Right hindlimb (tissue), 1 donor: Measurements from ENCODE around the gene LRRC23.
"Not testable (repeated sequence)": the region's sequence is repeated elsewhere in the genome, so short reads cannot be mapped to it uniquely, and the experiment has no call there.

Experiments
- DNase-seq: peaks from one replicate; pipeline ENCODE4 v3.0.0-alpha.2; 2018

LRRC23 gene, protein sequence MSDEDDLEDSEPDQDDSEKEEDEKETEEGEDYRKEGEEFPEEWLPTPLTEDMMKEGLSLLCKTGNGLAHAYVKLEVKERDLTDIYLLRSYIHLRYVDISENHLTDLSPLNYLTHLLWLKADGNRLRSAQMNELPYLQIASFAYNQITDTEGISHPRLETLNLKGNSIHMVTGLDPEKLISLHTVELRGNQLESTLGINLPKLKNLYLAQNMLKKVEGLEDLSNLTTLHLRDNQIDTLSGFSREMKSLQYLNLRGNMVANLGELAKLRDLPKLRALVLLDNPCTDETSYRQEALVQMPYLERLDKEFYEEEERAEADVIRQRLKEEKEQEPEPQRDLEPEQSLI

DNA sequence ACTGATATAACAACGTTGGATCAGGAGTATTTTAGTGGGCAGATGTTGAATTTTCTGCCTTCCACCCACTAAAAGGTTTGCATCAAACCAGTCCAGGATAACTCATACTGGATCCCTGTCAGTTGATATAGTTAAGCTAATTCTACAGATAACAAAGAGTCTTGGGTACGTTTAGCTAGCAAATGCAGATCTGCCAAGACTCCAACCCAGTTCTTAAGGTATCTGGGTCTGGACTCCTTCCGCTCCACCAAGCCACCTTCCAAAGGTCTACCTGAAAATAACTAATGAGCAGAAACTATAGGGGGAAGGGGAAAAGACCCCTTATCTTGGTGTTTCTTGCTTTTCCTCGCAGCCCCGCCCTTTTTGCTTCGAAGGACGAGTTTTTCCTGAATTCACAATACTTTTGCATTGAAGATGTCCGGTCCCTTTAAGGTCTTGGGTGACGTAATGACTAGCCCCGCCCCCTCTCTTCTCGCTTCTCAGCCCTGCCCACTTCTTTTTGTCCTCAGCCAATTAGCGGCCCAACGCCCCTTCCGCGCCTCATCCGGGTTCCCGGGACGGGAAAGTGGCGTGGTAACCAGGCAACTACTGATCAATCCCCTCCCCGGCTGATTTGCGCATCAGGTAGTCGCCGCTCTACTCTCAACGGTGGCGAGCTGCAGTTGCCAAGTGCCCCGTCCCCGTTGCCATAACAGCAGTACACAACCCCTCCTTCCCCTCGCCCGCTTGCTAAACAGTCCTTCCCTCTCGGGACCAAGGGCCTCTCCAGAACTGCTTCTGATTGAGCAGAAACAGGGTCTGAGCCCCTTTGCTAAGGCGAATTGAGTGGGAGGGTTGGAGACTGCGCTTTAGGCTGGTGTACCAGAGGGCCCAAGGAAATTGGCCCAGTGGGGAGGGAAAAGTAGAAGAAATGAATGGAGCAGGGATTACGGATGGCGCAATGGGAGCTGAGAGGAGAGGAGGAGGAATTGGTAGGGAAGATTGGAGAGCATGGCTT lies at the start of gene LRRC23:
TSS of gene LRRC23 (plus strand) at position 543 of the 997 bp plus-strand sequence. CDS start 812 bp downstream, outside the sequence.
- peak; percentile 98 for DNase-seq

DNA sequence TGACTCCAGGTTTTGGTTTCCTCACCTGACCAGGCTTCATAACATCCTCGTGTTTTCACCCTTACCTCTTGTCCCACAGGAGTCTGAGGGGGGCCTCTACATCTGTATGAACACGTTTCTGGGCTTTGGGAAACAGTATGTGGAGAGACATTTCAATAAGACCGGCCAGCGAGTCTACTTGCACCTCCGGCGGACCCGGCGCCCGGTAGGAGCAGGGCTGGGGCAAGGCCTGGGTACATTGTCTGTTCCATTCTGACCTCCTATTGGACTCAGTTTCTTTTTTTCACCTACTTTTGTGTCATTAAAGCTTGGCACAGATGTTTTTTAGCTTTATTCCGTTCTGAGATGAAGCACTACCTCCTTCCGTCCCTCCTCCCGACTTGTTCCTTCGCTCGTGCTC lies 49.3 kb upstream of the LRRC23 start:
- DNase-seq, result no peak

DNA sequence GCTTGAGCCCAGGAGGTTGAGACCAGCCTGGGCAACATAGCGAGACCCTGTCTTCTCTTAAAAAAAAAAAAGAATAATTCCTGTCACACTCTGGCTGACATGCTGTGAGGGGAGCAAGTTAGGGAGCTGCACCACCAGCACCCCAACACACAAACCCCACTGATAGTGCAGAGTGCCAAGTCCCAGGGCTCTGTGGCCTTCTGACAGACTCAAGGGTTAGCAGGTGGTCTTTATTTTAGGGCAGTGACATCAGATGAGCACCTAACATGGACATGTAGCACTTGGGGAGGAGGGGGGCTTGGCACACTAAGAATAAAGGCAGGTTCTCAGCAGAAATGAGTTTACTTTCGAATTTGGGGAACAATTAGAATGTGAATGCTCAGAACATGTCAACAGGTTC lies 45.8 kb upstream of the LRRC23 start:
- no peak for DNase-seq

DNA sequence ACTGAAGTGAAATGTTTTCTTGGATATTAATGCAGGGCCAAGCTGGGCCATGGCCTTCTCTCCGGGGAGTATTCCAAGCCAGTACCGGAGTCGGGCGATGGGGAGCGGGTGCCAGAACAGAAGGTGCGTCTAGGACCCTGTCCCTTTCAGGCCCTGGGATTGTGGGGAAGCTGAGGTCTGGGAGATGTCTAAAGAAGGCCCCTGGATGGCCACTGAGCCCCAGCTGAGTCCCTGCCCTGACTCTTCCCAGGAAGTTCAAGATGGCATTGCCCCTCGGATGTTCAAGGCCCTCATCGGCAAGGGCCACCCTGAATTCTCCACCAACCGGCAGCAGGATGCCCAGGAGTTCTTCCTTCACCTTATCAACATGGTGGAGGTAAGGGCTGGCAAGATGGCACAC lies 44.5 kb upstream of the LRRC23 start:
- DNase-seq, result no peak

DNA sequence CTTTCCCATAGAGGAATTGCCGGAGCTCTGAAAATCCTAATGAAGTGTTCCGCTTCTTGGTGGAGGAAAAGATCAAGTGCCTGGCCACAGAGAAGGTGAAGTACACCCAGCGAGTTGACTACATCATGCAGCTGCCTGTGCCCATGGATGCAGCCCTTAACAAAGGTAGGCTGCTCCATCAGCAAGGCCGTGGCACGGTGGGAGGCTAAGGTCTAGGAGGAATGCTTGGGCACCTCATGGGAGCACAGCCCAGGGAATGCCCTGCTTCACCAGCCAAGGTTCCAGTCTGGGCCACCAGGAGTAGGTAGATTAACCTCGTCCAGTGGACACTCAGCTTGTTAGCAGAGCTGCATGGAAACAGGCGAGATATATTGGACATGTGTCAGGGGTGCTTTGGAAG lies 43.7 kb upstream of the LRRC23 start:
- no peak for DNase-seq

DNA sequence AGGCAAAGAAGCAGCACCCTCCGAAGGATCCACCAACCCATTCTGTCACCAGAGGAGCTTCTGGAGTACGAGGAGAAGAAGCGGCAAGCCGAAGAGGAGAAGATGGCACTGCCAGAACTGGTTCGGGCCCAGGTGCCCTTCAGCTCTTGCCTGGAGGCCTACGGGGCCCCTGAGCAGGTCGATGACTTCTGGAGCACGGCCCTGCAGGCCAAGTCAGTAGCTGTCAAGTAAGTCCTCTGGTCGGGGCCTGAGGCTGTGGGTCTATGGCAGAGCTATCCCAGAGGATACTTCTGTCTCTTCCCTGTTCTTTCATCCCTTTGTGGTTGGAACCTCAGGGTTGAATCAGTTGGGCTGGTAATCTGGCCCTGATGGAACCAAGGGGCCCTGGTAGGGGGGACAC lies 43.2 kb upstream of the LRRC23 start:
- DNase-seq, result no peak

DNA sequence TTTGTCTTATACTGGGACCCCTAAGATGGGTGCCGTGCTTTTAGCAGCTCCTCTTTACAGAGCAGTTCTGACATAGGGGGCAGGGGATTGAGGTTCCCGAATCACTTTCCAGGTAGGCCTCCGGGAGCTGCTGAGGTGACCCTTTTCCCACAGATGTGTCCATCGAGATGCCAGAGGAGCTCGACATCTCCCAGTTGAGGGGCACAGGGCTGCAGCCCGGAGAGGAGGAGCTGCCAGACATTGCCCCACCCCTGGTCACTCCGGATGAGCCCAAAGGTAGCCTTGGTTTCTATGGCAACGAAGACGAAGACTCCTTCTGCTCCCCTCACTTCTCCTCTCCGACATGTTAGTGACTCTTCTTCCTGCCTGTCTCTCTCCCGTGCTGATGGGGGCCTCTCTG lies 41.6 kb upstream of the LRRC23 start:
- no peak for DNase-seq

DNA sequence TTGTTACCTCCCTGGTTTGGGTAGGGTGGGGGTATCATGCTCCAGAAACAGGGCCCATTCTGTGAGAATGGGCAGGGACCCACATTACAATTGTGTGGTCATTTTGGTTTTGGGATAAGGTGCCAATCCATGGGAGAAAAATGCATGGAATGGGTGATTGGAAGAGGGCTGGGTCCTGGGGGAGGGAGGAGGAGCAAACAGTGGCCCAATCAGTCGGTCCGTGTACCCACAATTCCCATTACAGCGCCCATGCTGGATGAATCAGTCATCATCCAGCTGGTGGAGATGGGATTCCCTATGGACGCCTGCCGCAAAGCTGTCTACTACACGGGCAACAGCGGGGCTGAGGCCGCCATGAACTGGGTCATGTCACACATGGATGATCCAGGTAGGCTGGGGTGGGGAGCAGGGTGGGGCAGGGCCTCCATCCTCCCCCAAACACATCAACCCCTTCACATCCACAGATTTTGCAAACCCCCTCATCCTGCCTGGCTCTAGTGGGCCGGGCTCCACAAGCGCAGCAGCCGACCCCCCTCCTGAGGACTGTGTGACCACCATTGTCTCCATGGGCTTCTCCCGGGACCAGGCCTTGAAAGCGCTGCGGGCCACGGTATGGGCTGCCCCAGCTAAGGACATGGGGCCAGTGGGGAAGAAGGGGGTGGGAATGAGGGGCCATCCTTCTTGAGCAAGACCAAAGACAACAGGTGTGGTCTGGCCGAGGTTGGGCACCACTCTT lies 40.9 kb upstream of the LRRC23 start:
- no peak for DNase-seq

DNA sequence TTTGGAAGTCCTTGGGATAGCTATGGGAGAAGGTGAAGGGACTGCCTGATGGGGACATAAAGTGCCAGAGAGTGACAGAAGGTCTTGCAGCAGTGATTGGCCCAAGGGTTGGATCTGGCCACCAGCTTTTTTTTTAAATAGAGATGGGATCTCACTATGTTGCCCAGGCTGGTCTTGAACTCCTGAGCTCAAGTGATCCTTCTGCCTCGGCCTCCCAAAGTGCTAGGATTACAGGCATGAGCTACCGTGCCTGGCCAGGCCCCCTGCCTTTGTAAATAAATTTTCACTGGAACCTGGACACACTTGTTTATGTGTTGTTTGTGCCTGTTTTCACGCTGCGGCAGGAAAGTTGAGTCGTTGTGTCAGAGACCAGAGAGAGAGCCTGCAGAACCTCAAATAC lies 39.3 kb upstream of the LRRC23 start:
- not testable (repeated sequence) for DNase-seq

DNA sequence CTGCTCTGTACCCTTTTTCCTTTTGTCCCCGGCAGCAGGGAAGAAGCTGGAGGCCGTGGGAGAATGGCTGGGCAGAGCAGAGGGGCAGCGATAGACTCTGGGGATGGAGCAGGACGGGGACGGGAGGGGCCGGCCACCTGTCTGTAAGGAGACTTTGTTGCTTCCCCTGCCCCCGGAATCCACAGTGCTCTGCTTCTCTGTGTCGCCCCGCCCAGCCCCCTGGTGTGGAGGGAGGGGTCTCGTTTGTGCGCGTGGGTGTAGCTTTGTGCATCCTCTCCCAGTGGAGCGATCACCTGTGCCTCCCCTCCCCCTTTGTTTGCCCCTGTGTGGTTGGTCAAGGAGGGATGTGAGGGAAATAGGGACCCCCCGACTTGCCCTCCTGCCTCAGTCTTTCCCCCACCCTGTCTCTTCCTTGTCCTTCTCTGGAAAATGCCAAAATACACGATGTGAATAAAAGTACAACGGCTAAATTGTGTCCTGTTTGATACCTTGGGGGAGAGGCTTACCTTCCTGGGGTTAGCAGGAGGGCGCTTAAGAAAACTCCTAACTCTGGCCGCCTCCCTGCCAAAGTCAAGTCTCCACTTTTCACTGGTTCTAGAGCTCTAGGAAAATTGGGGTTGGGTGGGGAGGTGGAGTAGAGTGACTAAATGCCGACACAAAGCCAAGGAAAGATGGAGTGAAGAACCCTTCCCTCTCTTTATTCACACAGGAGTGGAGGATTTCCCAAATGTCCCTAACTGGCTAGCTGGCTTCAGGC lies 38.3 kb upstream of the LRRC23 start:
- DNase-seq, result no peak

DNA sequence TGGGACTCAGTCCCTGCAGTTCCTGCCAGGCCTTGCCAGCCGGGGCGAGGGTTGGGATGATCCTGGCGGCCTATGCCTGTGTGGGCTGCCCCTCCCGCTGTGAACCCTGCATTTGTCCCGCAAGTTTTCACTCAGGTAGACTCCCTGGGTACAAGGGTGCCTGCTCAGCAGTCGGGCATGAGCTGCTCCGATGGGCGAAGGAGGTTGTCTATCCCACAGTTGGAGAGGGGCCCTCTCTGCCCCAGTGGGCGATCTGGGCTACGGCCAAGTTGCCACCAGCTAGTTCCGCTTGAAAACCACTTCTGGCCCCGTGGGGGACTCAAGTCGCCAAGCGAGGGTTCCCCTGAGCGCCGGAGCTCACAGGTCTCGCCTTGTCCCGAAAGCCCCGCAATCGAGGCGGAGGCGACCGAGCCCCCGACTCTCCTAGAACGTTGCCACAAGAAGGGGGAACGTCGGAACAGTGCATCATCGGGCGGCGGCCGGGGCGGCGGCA lies 37.7 kb upstream of the LRRC23 start:
- no peak for DNase-seq

DNA sequence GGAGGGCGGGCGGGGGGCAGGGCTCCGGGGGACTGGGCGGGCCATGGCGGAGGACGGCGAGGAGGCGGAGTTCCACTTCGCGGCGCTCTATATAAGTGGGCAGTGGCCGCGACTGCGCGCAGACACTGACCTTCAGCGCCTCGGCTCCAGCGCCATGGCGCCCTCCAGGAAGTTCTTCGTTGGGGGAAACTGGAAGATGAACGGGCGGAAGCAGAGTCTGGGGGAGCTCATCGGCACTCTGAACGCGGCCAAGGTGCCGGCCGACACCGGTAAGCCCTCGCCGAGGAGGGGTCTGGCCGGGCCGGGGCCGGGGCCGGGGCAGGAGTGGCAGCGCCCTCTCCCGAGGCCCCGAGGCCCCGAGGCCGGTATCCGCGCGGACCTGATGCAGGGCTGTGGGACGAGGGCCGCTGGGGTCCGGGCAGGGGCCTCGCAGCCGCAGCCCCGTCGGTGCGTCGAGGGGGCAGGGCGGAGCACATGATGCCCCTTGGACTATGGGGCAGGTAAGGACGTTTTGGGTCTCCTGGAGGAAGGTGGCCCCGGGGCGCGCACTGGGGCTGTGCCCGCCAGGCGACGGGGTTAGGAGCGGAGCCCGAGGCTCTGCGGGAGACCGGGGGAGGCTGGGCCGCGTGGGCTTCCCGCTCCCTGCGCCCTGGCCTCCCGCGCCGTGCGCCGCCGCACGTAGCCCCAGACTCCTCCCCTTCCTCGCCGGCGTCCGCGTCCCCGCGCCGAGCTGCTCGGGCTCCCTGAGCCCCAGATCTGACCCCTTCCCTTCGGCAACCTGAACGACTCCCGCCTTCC lies 37.0 kb upstream of the LRRC23 start, which contains the start of gene TPI1:
TSS of gene TPI1 (plus strand) at position 119 of the 798 bp plus-strand sequence. CDS start at position 155, 36 bp downstream.
- peak; percentile 91 for DNase-seq

DNA sequence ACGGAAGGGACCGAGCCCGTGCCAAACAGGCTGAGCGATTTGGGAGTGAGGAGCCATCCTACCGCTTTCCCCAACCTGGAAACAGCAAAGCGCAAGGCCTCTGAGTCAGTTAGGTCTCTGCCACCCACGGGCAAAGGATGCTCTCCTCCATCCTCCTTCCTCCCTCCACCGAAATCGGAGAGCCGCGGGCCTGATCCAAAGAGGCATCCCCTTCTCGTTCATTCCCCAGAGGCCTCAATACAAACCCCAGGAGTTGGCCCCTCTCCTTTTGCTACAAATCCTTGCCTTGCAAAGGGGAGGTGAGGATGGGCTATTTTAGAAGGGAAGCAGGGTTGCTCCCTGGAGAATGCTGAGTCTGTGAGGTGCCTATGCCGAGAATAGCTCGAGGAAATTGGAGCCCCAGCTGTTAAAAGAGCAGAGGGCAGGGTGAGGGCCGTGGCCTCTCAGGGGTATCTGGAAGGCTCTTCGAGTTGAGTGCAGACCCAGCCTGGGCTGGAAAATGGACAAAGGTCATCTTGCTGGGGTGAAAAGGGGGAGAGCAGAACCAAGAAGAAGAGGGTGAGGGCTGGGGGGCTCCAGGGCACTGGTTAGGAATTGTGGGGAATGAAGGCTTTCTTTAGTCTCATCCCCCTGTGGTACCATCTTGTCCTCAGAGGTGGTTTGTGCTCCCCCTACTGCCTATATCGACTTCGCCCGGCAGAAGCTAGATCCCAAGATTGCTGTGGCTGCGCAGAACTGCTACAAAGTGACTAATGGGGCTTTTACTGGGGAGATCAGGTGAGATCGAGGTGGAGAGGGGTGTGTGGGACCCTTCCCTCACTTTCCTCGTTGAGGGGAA lies 36.2 kb upstream of the LRRC23 start:
- peak; percentile 49 for DNase-seq

DNA sequence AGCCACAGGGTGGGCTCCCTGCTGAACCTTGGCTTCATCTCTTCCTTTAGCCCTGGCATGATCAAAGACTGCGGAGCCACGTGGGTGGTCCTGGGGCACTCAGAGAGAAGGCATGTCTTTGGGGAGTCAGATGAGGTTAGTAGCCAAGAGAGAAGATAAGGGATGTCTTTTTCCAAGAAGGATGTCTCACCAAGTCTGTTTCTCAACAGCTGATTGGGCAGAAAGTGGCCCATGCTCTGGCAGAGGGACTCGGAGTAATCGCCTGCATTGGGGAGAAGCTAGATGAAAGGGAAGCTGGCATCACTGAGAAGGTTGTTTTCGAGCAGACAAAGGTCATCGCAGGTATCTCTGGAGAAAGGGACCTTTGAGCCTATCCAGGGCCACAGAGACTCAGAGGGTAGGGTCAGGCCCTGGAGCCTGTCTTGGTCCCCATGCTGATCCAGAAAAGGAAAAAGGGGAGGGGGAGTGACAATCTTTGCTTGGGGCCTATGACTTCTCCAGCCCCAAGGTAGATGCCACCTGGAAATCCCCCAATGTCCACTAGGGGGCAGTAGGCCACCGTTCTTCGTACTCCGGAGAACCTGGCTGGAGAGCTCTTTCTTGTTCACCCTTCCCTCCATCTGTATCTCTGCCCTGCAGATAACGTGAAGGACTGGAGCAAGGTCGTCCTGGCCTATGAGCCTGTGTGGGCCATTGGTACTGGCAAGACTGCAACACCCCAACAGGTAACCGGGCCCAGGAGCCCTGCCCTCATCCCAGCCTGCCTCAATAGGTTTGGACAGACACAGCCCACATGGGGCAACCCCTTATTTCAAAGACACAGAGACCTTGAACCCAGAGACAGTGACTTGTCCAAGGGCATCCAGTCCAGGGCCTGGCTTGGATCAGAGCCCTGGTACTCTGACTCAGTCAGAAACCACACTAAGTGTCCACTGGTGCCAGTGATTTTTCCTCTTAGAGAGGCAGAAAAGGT lies 35.3 kb upstream of the LRRC23 start:
- DNase-seq, result peak; percentile 83

DNA sequence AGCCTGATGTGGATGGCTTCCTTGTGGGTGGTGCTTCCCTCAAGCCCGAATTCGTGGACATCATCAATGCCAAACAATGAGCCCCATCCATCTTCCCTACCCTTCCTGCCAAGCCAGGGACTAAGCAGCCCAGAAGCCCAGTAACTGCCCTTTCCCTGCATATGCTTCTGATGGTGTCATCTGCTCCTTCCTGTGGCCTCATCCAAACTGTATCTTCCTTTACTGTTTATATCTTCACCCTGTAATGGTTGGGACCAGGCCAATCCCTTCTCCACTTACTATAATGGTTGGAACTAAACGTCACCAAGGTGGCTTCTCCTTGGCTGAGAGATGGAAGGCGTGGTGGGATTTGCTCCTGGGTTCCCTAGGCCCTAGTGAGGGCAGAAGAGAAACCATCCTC lies 34.3 kb upstream of the LRRC23 start:
- DNase-seq, result not testable (repeated sequence)

DNA sequence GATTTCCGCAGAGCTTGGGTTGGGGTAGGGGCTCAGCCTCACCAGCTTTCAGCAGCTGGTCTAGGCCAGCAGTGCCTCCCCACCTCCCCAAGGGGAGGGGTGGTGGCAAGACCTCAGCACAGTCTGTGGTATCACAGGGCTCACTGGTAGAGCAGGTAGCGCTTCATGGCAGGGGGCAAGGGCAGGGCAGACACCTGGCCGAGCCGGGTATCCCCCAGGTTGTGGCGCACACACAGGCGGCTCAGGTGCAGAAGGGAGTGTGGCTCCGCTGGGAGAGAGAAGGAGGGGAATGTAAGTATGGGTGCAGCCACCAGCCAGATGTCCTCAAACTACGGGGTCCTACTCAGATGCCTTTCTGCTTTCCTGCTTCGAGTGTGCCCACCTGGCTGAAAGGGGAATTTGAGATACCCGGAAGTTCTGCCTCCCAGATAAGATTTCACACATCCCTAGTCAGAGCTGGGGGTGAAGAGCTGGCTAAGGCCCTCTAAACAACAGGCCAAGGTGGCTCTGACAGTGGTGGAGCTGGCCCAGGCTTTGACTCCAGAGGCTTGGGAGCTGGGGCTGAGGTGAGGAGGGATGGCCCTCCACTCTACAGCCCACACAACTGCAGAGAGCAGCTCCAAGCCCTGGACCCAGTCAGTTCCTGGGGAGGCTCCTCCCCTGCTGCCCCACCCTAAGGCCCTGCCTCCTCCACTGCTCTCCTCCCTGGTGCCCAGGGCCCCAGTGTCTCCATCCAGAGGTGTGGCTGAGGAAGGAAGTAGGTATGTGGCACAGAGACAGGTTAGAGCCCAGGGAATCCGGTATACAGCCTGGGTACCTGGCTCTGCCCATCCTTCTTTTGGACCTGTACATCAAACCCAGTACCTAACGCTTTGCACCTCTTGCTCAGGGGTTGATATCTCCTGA lies 33.3 kb upstream of the LRRC23 start:
- no peak for DNase-seq
